GM18520 (cell line): ENCODE measurements around the gene MED12.

Experiments
- ATAC-seq: cut with Tn5 transposase; IDR thresholded peaks from one replicate; pipeline ENCODE4 v1.9.1; 2021; ENCODE audit not compliant: unreplicated experiment

Gene MED12

GRCh38 chrX:71107245-71107644 lies 11.2 kb upstream of the MED12 start:
- no peak for ATAC-seq

GRCh38 chrX:71107762-71108360 lies 10.5 kb upstream of the MED12 start:
- ATAC-seq, result no peak

GRCh38 chrX:71109051-71109450 lies 9.3 kb upstream of the MED12 start:
- no peak for ATAC-seq

GRCh38 chrX:71111141-71111843 lies 7.1 kb upstream of the MED12 start, which contains the start of gene IL2RG:
IL2RG (minus strand) TSS chrX:71111577; CDS start chrX:71111539, 38 bp downstream.
- peak; percentile 85 for ATAC-seq

GRCh38 chrX:71111921-71112431 lies 6.4 kb upstream of the MED12 start:
- peak; percentile 16 for ATAC-seq

GRCh38 chrX:71117358-71117757 lies 1.0 kb upstream of the MED12 start:
- ATAC-seq, result no peak

GRCh38 chrX:71118985-71119535 lies 664 bp downstream of the MED12 start:
- ATAC-seq, result no peak

GRCh38 chrX:71128166-71128833 lies 9.9 kb downstream of the MED12 start:
- ATAC-seq, result no peak

GRCh38 chrX:71128915-71129765 lies 10.7 kb downstream of the MED12 start:
- ATAC-seq, result no peak

- no peak for ATAC-seq
These were observed 13.1 kb downstream of the MED12 start for GRCh38 chrX:71131510-71131909.

GRCh38 chrX:71140440-71140839 lies 22.0 kb downstream of the MED12 start:
- ATAC-seq, result no peak

- ATAC-seq, result no peak
These were observed 25.1 kb downstream of the MED12 start for GRCh38 chrX:71143508-71143907.

- no peak for ATAC-seq
These were observed 26.3 kb downstream of the MED12 start, which contains the start of gene NLGN3 for GRCh38 chrX:71144651-71145050. NLGN3 (plus strand) TSS chrX:71144841; CDS start chrX:71147750, 2,909 bp downstream.

- ATAC-seq, result no peak
These were observed 29.3 kb downstream of the MED12 start for GRCh38 chrX:71147496-71148277.

- ATAC-seq, result no peak
These were observed 29.9 kb downstream of the MED12 start for GRCh38 chrX:71148278-71148663.

GRCh38 chrX:71151366-71151765 lies 33.0 kb downstream of the MED12 start:
- no peak for ATAC-seq

- ATAC-seq, result no peak
These were observed 35.8 kb downstream of the MED12 start for GRCh38 chrX:71154196-71154595.

GRCh38 chrX:71154641-71155040 lies 36.2 kb downstream of the MED12 start:
- no peak for ATAC-seq

- no peak for ATAC-seq
These were observed 40.2 kb downstream of the MED12 start for GRCh38 chrX:71158603-71159002.

GRCh38 chrX:71159335-71159734 lies 40.9 kb downstream of the MED12 start:
- ATAC-seq, result no peak
